Breast epithelium (tissue), 4 donors: Measurements from ENCODE around the gene TM4SF1. TPM values are rescaled to one million over a fixed set of nuclear protein-coding genes. Genes with fewer than 3 reads are reported as not detected.

Experiments
- DNase-seq, 2 donors: peaks; one replicate each; pipeline ENCODE4 v3.0.0-alpha.2; 2019; ENCODE audit warnings: low spot score in 2 of 2
- H3K27ac ChIP-seq, 2 donors: fragments of 200-600 bp; sonication (generic) in 1 of 2; one replicate each; pipeline ENCODE4 v1.5.1; 2016 to 2019; ENCODE audit warnings: mild to moderate bottlenecking in 1 of 2
- H3K27me3 ChIP-seq, 2 donors: fragments of 200-600 bp; sonication (generic) in 1 of 2; one replicate each; pipeline versions ENCODE4 v1.5.1 to v1.6.0; 2017 to 2019; ENCODE audit warnings: control low read depth in 1 of 2, mild to moderate bottlenecking in 1 of 2
- H3K36me3 ChIP-seq: fragments of 200-600 bp; one replicate; pipeline ENCODE4 v1.5.1; 2019
- H3K4me1 ChIP-seq, 2 donors: fragments of 200-600 bp; sonication (generic); one replicate each; pipeline ENCODE4 v1.5.1; 2016 to 2019; ENCODE audit warnings: control low read depth in 1 of 2
- H3K4me3 ChIP-seq, 3 donors: fragments of 200-600 bp; sonication (generic); 1 replicate in 2 of 3; 2 replicates in 1 of 3; pipeline ENCODE4 v1.5.1; 2016 to 2019; ENCODE audit warnings: mild to moderate bottlenecking in 3 of 3, moderate library complexity in 2 of 3
- H3K9me3 ChIP-seq, 2 donors: fragments of 200-600 bp; sonication (generic) in 1 of 2; one replicate each; pipeline ENCODE4 v1.5.1; 2016 to 2019; ENCODE audit warnings: control low read depth in 1 of 2
- CTCF ChIP-seq, 3 donors: fragments of 450-650 bp; IDR thresholded peaks; one replicate each; pipeline ENCODE4 v1.5.1; 2016 to 2017; ENCODE audit warnings: antibody characterized with exemption in 3 of 3, mild to moderate bottlenecking in 3 of 3, moderate library complexity in 3 of 3
- POLR2A ChIP-seq: fragments of 450-650 bp; IDR thresholded peaks from one replicate; pipeline ENCODE4 v1.6.1; 2016; ENCODE audit warnings: antibody characterized with exemption, mild to moderate bottlenecking, moderate library complexity
- POLR2AphosphoS5 ChIP-seq, 3 donors: sonication (generic); formaldehyde crosslinking; IDR thresholded peaks; one replicate each; pipeline ENCODE4 v1.6.1; 2017; ENCODE audit warnings: antibody characterized with exemption in 3 of 3
- intact Hi-C: fragments of 100-400 bp; cut with DNase I; formaldehyde crosslinking; loops from one replicate; pipeline ENCODE4 v1.15.1; 2023; ENCODE audit warnings: low total_unique reads
- total RNA-seq, 3 donors: library from RNA; depleted of rRNA; stranded (reverse); fragments of >200 nt; gene quantifications; one replicate each; pipeline ENCODE4 v1.1.0, GENCODE V29; 2016

TM4SF1 gene
- total RNA-seq, 3 donors from 2014 or later = 48.5 to 559 (median 290) TPM

DNA sequence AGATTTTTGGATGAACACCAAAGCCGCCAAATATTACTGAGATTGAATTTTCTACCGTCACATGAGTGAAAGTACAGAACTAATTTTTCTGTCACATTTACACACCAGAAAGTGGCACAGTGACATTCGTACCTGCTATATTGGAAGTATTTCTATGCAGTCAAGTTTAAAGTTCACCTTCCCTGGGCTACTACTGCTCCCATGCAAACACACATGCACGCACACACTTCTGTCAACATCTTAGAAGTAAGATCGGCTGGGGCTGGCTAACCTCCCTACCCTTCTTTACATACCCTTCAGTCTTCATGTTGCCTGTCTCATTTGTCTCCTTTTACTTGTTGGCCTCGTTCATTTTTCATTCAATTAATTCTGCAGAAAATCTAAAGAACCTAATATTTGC is 19.0 kb upstream of the TM4SF1 start:
- Histone ChIP-seq H3K27ac (peak overlapping the region; percentile 65 to 77), H3K4me1 (peaks cover 0 to 6% of the 10 kb centered on the region in 2 donors), H3K27me3 (no peaks in the 10 kb centered on the region), H3K4me3 (no peak overlapping the region), H3K36me3 (no peaks in the 10 kb centered on the region), H3K9me3 (no peaks in the 10 kb centered on the region)
- TF ChIP-seq CTCF (IDR thresholded peaks at IDR 0.05) (no peak), POLR2AphosphoS5 (IDR thresholded peaks at IDR 0.05) (no peak), POLR2A (no peak)
- no peak for DNase-seq
- intact Hi-C loops = no loop called here

DNA sequence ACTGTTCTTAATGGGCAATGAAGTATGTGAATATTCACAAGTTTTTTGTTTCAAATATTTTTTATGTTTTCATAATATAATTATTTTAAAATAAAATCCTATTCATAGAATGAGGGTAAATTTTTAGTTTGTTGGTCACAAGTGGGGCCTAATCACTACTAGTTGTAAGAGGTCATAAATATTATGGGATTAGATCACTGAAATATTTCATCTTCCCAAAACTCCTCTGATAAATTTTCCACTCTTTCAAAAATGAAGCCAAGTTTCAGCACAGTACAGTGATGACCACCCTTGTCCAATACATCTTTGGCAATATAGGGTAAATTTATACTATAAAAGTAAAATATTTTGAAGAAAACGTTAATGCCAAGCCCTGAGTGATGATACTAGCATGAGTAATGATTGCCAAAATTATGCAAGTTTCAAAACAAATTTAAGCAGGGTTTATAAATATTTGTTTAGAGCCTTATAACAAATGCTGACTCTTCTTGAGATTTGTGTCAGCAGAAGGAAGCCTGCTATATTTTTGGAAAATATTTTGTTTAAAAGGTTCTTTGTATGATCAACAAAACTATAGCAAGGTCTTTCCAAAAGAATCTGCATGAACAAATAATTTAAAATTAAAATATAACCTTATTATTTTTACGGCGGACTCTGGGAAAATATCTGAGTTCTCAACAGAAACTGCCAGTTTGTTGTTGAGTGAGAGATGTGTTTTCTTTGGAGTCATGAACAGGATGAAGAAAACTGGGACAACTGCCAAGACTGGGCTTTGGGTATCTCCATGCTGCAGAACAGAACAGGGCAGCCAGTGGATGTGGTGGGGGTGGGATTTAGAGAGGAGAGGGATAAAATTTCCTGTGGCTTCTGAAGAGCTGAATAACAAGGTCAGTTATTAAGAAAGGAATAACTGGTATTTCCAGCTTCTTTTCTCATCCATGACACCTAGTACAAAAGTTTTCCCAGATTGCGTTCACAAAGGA is 17.9 kb upstream of the TM4SF1 start:
- Histone ChIP-seq H3K4me3 (no peak overlapping the region), H3K36me3 (no peaks in the 10 kb centered on the region), H3K9me3 (no peaks in the 10 kb centered on the region), H3K4me1 (peaks cover 0 to 6% of the 10 kb centered on the region in 2 donors), H3K27ac (peak overlapping the region; percentile 65 to 77), H3K27me3 (no peaks in the 10 kb centered on the region)
- peak in 1 of 2 donors; percentile 59 for DNase-seq
- intact Hi-C loops = no loop called here
- TF ChIP-seq CTCF (IDR thresholded peaks at IDR 0.05) = no peak
- no peak for TF ChIP-seq POLR2A
- no peak for TF ChIP-seq POLR2AphosphoS5 (IDR thresholded peaks at IDR 0.05)

GRCh38 chr3:149393345-149394160 is 16.1 kb upstream of the TM4SF1 start:
- Histone ChIP-seq H3K27ac (no peak overlapping the region), H3K27me3 (no peaks in the 10 kb centered on the region), H3K9me3 (no peaks in the 10 kb centered on the region), H3K36me3 (no peaks in the 10 kb centered on the region), H3K4me3 (no peak overlapping the region), H3K4me1 (peaks cover 0 to 6% of the 10 kb centered on the region in 2 donors)
- TF ChIP-seq CTCF (IDR thresholded peaks at IDR 0.05) = peak; percentile 53 to 82 (median 78)
- TF ChIP-seq POLR2AphosphoS5 (IDR thresholded peaks at IDR 0.05) = no peak
- no peak for TF ChIP-seq POLR2A
- intact Hi-C loops = no loop called here
- peak; percentile 62 to 69 for DNase-seq

- DNase-seq = no peak
- TF ChIP-seq POLR2A = no peak
- no peak for TF ChIP-seq POLR2AphosphoS5 (IDR thresholded peaks at IDR 0.05)
- no peak for TF ChIP-seq CTCF (IDR thresholded peaks at IDR 0.05)
- intact Hi-C loops = no loop called here
- Histone ChIP-seq H3K27me3 (no peaks in the 10 kb centered on the region), H3K9me3 (no peaks in the 10 kb centered on the region), H3K27ac (peak overlapping the region in 1 of 2 donors; percentile 30), H3K36me3 (no peaks in the 10 kb centered on the region), H3K4me1 (peaks cover 0 to 6% of the 10 kb centered on the region in 2 donors), H3K4me3 (no peak overlapping the region)
Observed at GRCh38 chr3:149391960-149392359, 14.5 kb upstream of the TM4SF1 start.
